Measurements from ENCODE around the gene SLC22A16. TPM values are rescaled to one million over a fixed set of nuclear protein-coding genes. Genes with fewer than 3 reads are reported as not detected.

The SLC22A16 gene
- polyA plus RNA-seq, 1 of the 3 experiments (the other 2 are of a cell fraction): not detected

- 0 out of 2 replicates have a peak, but pooled peaks have one; percentile 37 for TF ChIP-seq NFIC (IDR thresholded peaks at IDR 0.05; ENCODE audit: borderline replicate concordance)
- TF ChIP-seq TCF12 (IDR thresholded peaks at IDR 0.05): 0 out of 2 replicates have a peak, but pooled peaks have one; percentile 14
- TF ChIP-seq, protein P1, sequence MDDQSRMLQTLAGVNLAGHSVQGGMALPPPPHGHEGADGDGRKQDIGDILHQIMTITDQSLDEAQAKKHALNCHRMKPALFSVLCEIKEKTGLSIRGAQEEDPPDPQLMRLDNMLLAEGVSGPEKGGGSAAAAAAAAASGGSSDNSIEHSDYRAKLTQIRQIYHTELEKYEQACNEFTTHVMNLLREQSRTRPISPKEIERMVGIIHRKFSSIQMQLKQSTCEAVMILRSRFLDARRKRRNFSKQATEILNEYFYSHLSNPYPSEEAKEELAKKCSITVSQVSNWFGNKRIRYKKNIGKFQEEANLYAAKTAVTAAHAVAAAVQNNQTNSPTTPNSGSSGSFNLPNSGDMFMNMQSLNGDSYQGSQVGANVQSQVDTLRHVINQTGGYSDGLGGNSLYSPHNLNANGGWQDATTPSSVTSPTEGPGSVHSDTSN (IDR thresholded peaks at IDR 0.05): peak; percentile 43
- TF ChIP-seq IRF3 (IDR thresholded peaks at IDR 0.05; ENCODE audit: low read depth, low read length): no peak
- no peaks in the 10 kb centered on the region for H3K36me3 ChIP-seq (replicated peaks in 1 of 2; ENCODE audit: control insufficient read depth in 1 of 2, insufficient read depth in 2 of 2, low read length in 1 of 2)
- peaks cover 0 to 7% of the 10 kb centered on the region in 2 experiments; a peak in 1 of 4 replicates for H3K4me1 ChIP-seq (ENCODE audit: control insufficient read depth in 1 of 2, insufficient read depth in 2 of 2, low read depth in 1 of 2, low read length in 1 of 2)
- H3K27me3 ChIP-seq (ENCODE audit: insufficient read depth): no peaks in the 10 kb centered on the region
- no peak for DNase-seq
- no peaks in the 10 kb centered on the region for H3K79me2 ChIP-seq (ENCODE audit: insufficient read depth)
- H3K4me3 ChIP-seq (ENCODE audit: low read depth in 2 of 2, low read length in 1 of 2): peak within 1 kb of the TSS; percentile 24 to 39
- H3K4me2 ChIP-seq: peak within 1 kb of the TSS; percentile 75
- H3K9me2 ChIP-seq: no peaks in the 10 kb centered on the region
- POLR2A ChIA-PET: no interaction called here
- CTCF ChIA-PET: interaction anchor here (0.9 to 1.3 kb wide), 2 partner anchors 12 to 376 kb away, joined by 3 to 4 read pairs; no protein-coding TSS in a partner anchor
- H2AFZ ChIP-seq (ENCODE audit: low read depth): peak within 1 kb of the TSS; percentile 59
- H3K9me3 ChIP-seq: no peaks in the 10 kb centered on the region
- H3K27ac ChIP-seq (ENCODE audit: low read depth in 2 of 2, low read length in 1 of 2): no peak within 1 kb of the TSS
- no peaks in the 10 kb centered on the region for H3F3A ChIP-seq (replicated peaks; ENCODE audit: insufficient read depth)
- H3K9ac ChIP-seq: no peak within 1 kb of the TSS
- 59% methylated on average over 12 of the region's 12 CpGs for WGBS (ENCODE audit: low lambda C conversion rate)
- H4K20me1 ChIP-seq (ENCODE audit: insufficient read depth): no peaks in the 10 kb centered on the region
Observed at GRCh38 chr6:110415086-110415916, 61.1 kb downstream of the SLC22A16 start, which contains the start of gene DDO. Gene DDO (minus strand): TSS chr6:110415575. CDS start chr6:110413462, 2,113 bp downstream.

- WGBS (ENCODE audit: low lambda C conversion rate): 64% methylated on average over 4 of the region's 4 CpGs
- no peaks in the 10 kb centered on the region for H3K9me3 ChIP-seq
- peaks cover 0 to 7% of the 10 kb centered on the region in 2 experiments; a peak in 1 of 4 replicates for H3K4me1 ChIP-seq (ENCODE audit: control insufficient read depth in 1 of 2, insufficient read depth in 2 of 2, low read depth in 1 of 2, low read length in 1 of 2)
- no peaks in the 10 kb centered on the region for H3K9me2 ChIP-seq
- no peak overlapping the region for H3K9ac ChIP-seq
- ChIA-PET CTCF (interaction anchor here (0.9 kb wide), 1 partner anchor 375 kb away, joined by 3 read pairs; no protein-coding TSS in a partner anchor), POLR2A (no interaction called here)
- TF ChIP-seq, protein P2, sequence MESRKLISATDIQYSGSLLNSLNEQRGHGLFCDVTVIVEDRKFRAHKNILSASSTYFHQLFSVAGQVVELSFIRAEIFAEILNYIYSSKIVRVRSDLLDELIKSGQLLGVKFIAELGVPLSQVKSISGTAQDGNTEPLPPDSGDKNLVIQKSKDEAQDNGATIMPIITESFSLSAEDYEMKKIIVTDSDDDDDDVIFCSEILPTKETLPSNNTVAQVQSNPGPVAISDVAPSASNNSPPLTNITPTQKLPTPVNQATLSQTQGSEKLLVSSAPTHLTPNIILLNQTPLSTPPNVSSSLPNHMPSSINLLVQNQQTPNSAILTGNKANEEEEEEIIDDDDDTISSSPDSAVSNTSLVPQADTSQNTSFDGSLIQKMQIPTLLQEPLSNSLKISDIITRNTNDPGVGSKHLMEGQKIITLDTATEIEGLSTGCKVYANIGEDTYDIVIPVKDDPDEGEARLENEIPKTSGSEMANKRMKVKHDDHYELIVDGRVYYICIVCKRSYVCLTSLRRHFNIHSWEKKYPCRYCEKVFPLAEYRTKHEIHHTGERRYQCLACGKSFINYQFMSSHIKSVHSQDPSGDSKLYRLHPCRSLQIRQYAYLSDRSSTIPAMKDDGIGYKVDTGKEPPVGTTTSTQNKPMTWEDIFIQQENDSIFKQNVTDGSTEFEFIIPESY (IDR thresholded peaks at IDR 0.05; ENCODE audit: borderline replicate concordance, low read depth): no peak
- TF ChIP-seq POLR2AphosphoS5 (IDR thresholded peaks at IDR 0.05; ENCODE audit: low read depth, low read length) (no peak), FOXM1 (IDR thresholded peaks at IDR 0.05; ENCODE audit: low read depth) (no peak), TCF12 (IDR thresholded peaks at IDR 0.05) (no peak), FOXJ3 (CRISPR knock-in tag; IDR thresholded peaks at IDR 0.05) (no peak), RFX5 (IDR thresholded peaks at IDR 0.05; ENCODE audit: low read length) (no peak), NFIC (IDR thresholded peaks at IDR 0.05; ENCODE audit: borderline replicate concordance) (no peak), SIN3A (IDR thresholded peaks at IDR 0.05; ENCODE audit: borderline replicate concordance, low read depth, low read length) (no peak), MXI1 (IDR thresholded peaks at IDR 0.05; ENCODE audit: low read depth, low read length) (no peak), FOSL2 (IDR thresholded peaks at IDR 0.05; ENCODE audit: borderline replicate concordance, low read depth) (no peak), ELF1 (IDR thresholded peaks at IDR 0.05) (no peak), RXRA (IDR thresholded peaks at IDR 0.05; ENCODE audit: borderline replicate concordance, low read depth) (no peak), SMC3 (IDR thresholded peaks at IDR 0.05; ENCODE audit: low read depth, low read length) (no peak), JUND (IDR thresholded peaks at IDR 0.05) (no peak), EZH2phosphoT487 (IDR thresholded peaks at IDR 0.05; ENCODE audit: borderline replicate concordance, low read depth) (no peak)
- TF ChIP-seq, protein P3, sequence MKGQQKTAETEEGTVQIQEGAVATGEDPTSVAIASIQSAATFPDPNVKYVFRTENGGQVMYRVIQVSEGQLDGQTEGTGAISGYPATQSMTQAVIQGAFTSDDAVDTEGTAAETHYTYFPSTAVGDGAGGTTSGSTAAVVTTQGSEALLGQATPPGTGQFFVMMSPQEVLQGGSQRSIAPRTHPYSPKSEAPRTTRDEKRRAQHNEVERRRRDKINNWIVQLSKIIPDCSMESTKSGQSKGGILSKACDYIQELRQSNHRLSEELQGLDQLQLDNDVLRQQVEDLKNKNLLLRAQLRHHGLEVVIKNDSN (IDR thresholded peaks at IDR 0.05; ENCODE audit: borderline replicate concordance, low read depth): no peak
- TF ChIP-seq, protein P4, sequence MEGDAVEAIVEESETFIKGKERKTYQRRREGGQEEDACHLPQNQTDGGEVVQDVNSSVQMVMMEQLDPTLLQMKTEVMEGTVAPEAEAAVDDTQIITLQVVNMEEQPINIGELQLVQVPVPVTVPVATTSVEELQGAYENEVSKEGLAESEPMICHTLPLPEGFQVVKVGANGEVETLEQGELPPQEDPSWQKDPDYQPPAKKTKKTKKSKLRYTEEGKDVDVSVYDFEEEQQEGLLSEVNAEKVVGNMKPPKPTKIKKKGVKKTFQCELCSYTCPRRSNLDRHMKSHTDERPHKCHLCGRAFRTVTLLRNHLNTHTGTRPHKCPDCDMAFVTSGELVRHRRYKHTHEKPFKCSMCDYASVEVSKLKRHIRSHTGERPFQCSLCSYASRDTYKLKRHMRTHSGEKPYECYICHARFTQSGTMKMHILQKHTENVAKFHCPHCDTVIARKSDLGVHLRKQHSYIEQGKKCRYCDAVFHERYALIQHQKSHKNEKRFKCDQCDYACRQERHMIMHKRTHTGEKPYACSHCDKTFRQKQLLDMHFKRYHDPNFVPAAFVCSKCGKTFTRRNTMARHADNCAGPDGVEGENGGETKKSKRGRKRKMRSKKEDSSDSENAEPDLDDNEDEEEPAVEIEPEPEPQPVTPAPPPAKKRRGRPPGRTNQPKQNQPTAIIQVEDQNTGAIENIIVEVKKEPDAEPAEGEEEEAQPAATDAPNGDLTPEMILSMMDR (IDR thresholded peaks at IDR 0.05): no peak
- no peak overlapping the region for H3K4me3 ChIP-seq (ENCODE audit: low read depth in 2 of 2, low read length in 1 of 2)
- no peaks in the 10 kb centered on the region for H3K36me3 ChIP-seq (replicated peaks in 1 of 2; ENCODE audit: control insufficient read depth in 1 of 2, insufficient read depth in 2 of 2, low read length in 1 of 2)
- no peaks in the 10 kb centered on the region for H3F3A ChIP-seq (replicated peaks; ENCODE audit: insufficient read depth)
- no peaks in the 10 kb centered on the region for H3K79me2 ChIP-seq (ENCODE audit: insufficient read depth)
- peak overlapping the region; percentile 75; the same call in 1 of the 2 replicates for H3K4me2 ChIP-seq
- H3K27me3 ChIP-seq (ENCODE audit: insufficient read depth): no peaks in the 10 kb centered on the region
- no peak for DNase-seq
- no peak overlapping the region for H3K27ac ChIP-seq (ENCODE audit: low read depth in 2 of 2, low read length in 1 of 2)
- H4K20me1 ChIP-seq (ENCODE audit: insufficient read depth): no peaks in the 10 kb centered on the region
- H2AFZ ChIP-seq (ENCODE audit: low read depth): peak overlapping the region; percentile 59
Observed at GRCh38 chr6:110414669-110415068, 61.7 kb downstream of the SLC22A16 start.

Data from SK-N-SH (cell line).